LNCAP (cell line): ENCODE data around the gene MEF2A.

Experiments
- TF ChIP-seq, protein P1 (sequence below): fragments of 450-650 bp; IDR thresholded peaks from 2 replicates; pipeline ENCODE4 v1.5.1; 2017; ENCODE audit warnings: mild to moderate bottlenecking

MEF2A gene

GRCh38 chr15:99734575-99734974 is 168.8 kb downstream of the MEF2A start:
- TF ChIP-seq, protein P1, sequence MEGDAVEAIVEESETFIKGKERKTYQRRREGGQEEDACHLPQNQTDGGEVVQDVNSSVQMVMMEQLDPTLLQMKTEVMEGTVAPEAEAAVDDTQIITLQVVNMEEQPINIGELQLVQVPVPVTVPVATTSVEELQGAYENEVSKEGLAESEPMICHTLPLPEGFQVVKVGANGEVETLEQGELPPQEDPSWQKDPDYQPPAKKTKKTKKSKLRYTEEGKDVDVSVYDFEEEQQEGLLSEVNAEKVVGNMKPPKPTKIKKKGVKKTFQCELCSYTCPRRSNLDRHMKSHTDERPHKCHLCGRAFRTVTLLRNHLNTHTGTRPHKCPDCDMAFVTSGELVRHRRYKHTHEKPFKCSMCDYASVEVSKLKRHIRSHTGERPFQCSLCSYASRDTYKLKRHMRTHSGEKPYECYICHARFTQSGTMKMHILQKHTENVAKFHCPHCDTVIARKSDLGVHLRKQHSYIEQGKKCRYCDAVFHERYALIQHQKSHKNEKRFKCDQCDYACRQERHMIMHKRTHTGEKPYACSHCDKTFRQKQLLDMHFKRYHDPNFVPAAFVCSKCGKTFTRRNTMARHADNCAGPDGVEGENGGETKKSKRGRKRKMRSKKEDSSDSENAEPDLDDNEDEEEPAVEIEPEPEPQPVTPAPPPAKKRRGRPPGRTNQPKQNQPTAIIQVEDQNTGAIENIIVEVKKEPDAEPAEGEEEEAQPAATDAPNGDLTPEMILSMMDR: no peak

- TF ChIP-seq, protein P1: no peak
These were observed 170.1 kb downstream of the MEF2A start for GRCh38 chr15:99735868-99736267.

- TF ChIP-seq, protein P1: no peak
These were observed 170.9 kb downstream of the MEF2A start for GRCh38 chr15:99736702-99737101.

- TF ChIP-seq, protein P1: no peak
These were observed 172.4 kb downstream of the MEF2A start for GRCh38 chr15:99738021-99738847.

DNA sequence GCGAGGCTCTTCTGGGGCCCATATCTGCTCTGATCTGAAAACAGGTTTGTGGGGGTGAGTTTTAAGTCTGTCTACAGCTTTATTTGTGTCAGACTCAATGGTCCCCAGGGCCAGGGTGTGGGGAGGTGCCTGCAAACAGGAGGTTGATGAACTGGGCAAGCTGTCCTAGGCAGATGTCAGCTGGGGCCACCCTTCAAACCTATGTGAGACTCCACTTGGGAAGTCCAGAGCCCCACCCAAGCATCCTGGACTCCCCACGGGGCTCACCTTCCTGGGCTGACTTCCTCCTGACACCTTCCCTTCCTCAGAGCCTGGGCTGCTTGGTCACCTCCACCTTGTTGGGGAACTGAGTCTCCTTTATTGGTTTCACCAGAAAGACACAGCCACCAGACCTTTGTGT is 176.1 kb downstream of the MEF2A start:
- TF ChIP-seq, protein P1: no peak

DNA sequence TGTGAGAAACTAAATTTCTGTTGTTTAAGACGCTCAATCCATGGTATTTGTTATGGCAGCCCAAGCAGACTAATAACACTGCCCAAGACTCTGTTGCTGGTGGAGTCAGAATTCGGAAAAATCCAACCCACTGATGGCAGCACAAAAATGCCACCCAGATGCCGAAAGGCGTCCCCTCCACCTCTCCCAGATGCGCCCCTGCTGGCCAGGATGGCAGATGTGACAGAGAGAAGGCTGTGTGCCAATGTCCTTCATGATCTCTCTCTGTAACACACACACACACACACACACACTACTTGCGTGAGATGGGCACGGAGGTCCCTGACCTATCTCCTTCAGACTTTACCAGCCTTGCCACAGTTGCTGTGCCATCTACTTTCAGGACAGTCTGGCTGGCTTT is 178.4 kb downstream of the MEF2A start:
- TF ChIP-seq, protein P1: no peak

DNA sequence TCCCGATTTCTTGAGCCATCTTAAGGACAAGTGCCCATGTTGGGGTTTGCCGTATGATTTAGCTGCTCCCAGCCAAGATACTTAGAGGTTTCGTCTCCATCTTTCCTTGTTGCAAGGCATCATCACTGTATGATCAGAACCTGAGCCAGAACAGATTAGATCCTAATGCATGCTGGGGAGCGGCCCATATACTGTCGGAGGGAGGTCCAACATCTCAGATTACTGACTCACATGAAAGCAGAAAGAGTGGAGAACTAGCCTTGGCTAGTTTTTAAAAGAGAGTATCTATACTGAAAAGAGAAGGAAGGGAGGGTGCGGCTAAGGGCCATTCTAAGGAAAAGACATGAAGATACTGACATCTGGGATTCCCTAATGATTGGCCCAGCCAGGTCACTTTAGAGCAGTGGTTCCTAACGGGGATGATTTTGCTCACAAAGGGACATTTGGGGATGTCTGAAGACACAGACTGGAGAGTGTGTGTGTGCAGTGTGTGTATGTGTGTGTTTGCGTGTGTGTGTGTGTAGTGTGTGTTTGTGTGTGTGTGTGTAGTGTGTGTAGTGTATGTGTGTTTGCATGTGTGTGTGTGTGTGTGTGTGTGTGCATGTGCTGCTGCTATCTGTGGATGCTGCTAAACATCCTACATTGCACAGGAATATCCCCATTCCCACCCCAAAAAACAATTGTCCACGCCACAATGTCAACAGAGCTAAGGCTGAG is 179.7 kb downstream of the MEF2A start:
- TF ChIP-seq, protein P1: no peak
